B cell (primary cell): ENCODE results near the gene ANKRD50. TPM values are rescaled to one million over a fixed set of nuclear protein-coding genes. Genes with fewer than 3 reads are reported as not detected.

ENCODE experiments used
- ATAC-seq: fragments of 200-7000 bp; cut with Tn5 transposase; one replicate; pipeline ENCODE4 v1.10.0; 2021; ENCODE audit warnings: low read depth, mild to moderate bottlenecking, moderate number of reproducible peaks, moderate library complexity
- CTCF ChIA-PET: fragments of 350-600 bp; sonication (Branson Sonifier 250); formaldehyde crosslinking; loops from one replicate; lab custom pipeline; 2021; ENCODE audit warnings: antibody characterized with exemption, inconsistent platforms; lab: Charles Lee
- POLR2A ChIA-PET: fragments of 350-600 bp; sonication (Branson Sonifier 250); formaldehyde crosslinking; loops from one replicate; lab custom pipeline; 2021; ENCODE audit warnings: antibody characterized with exemption; lab: Charles Lee
- DNase-seq: peaks from one replicate; pipeline ENCODE4 v3.0.0; 2013
- H2AFZ ChIP-seq: 2 replicates; pipeline ENCODE4 v1.6.1; 2012; ENCODE audit warnings: mild to moderate bottlenecking, low read depth, low read length; ENCODE audit not compliant: insufficient read depth, poor library complexity, severe bottlenecking
- H3K27ac ChIP-seq, 2 donors: 1 replicate in 1 of 2; 2 replicates in 1 of 2; pipeline ENCODE4 v1.5.1; 2012 to 2013; ENCODE audit warnings: low read length in 2 of 2, mild to moderate bottlenecking in 2 of 2, moderate library complexity in 1 of 2
- H3K27me3 ChIP-seq, 4 experiments: fragments of 200-600 bp in 1 of 4; sonication (generic) in 1 of 4; replicated peaks in 1 of 4; 1 replicate in 2 of 4; 2 replicates in 2 of 4; pipeline versions ENCODE4 v1.6.1 to v1.7.0; 2013 to 2016; ENCODE audit warnings: low read length in 3 of 4, mild to moderate bottlenecking in 2 of 4, mixed read lengths in 1 of 4, moderate library complexity in 1 of 4; ENCODE audit not compliant: insufficient read depth in 4 of 4, control insufficient read depth in 3 of 4; ENCODE audit errors: control extremely low read depth in 1 of 4
- H3K36me3 ChIP-seq, 2 experiments: replicated peaks in 1 of 2; 1 replicate in 1 of 2; 2 replicates in 1 of 2; pipeline versions ENCODE4 v1.6.1 to v1.7.1; 2013; ENCODE audit warnings: low read length in 1 of 2; ENCODE audit not compliant: insufficient read depth in 2 of 2, control insufficient read depth in 1 of 2; ENCODE audit errors: control extremely low read depth in 1 of 2, extremely low read depth in 1 of 2
- H3K4me1 ChIP-seq, 2 donors: fragments of 200-600 bp in 1 of 2; sonication (generic) in 1 of 2; 1 replicate in 1 of 2; 2 replicates in 1 of 2; pipeline versions ENCODE4 v1.5.1 to v1.6.1; 2013 to 2017; ENCODE audit warnings: low read length in 2 of 2; ENCODE audit not compliant: control insufficient read depth in 2 of 2, insufficient read depth in 2 of 2
- H3K4me2 ChIP-seq: replicated peaks from 2 replicates; pipeline ENCODE3; 2012; ENCODE audit warnings: mild to moderate bottlenecking, low read depth, low read length; ENCODE audit not compliant: poor library complexity, severe bottlenecking
- H3K4me3 ChIP-seq, 5 experiments: fragments of 200-600 bp in 1 of 5; sonication (generic) in 1 of 5; 1 replicate in 3 of 5; 2 replicates in 2 of 5; pipeline versions ENCODE4 v1.5.1 to v1.7.0; 2011 to 2016; ENCODE audit warnings: low read length in 4 of 5, mild to moderate bottlenecking in 4 of 5, low read depth in 2 of 5, control low read depth in 1 of 5, moderate library complexity in 1 of 5; ENCODE audit not compliant: insufficient read depth in 1 of 5; ENCODE audit errors: control extremely low read depth in 1 of 5, extremely low read depth in 1 of 5
- H3K79me2 ChIP-seq: fragments of 200-600 bp; sonication (generic); one replicate; pipeline ENCODE4 v1.6.0; 2016; ENCODE audit warnings: low read length; ENCODE audit not compliant: control insufficient read depth, insufficient read depth
- H3K9ac ChIP-seq: fragments of 200-600 bp; sonication (generic); 2 replicates; pipeline ENCODE4 v1.6.1; 2017; ENCODE audit warnings: mild to moderate bottlenecking, low read length, moderate library complexity
- H3K9me3 ChIP-seq, 3 donors: one replicate each; pipeline versions ENCODE4 v1.6.1 to v1.7.1; 2013; ENCODE audit warnings: low read length in 2 of 3; ENCODE audit not compliant: control insufficient read depth in 2 of 3, insufficient read depth in 1 of 3; ENCODE audit errors: control extremely low read depth in 1 of 3
- H4K20me1 ChIP-seq: 2 replicates; pipeline ENCODE4 v1.6.0; 2012; ENCODE audit warnings: mild to moderate bottlenecking, low read length; ENCODE audit not compliant: insufficient read depth, control insufficient read depth, poor library complexity, severe bottlenecking
- H3K27ac Mint-ChIP-seq: one replicate; pipeline ENCODE4 v1.8.0; 2021; ENCODE audit warnings: mixed read lengths
- H3K27me3 Mint-ChIP-seq: one replicate; pipeline ENCODE4 v1.8.0; 2021; ENCODE audit warnings: mixed read lengths
- H3K4me1 Mint-ChIP-seq: one replicate; pipeline ENCODE4 v1.8.0; 2021; ENCODE audit warnings: mixed read lengths
- H3K4me3 Mint-ChIP-seq: one replicate; pipeline ENCODE4 v1.8.0; 2021; ENCODE audit warnings: mixed read lengths
- H3K9me3 Mint-ChIP-seq: one replicate; pipeline ENCODE4 v1.8.0; 2022; ENCODE audit warnings: mixed read lengths; ENCODE audit not compliant: insufficient read depth
- EZH2 ChIP-seq: IDR thresholded peaks from 2 replicates; pipeline ENCODE4 v1.6.1; 2012; ENCODE audit warnings: borderline replicate concordance, low read depth, mild to moderate bottlenecking, moderate library complexity, low read length; ENCODE audit not compliant: insufficient read depth, poor library complexity, severe bottlenecking
- WGBS: methylation state at CpG from one replicate; pipeline ENCODE4 v1.1.5; 2013; ENCODE audit warnings: missing lambda C conversion rate; ENCODE audit not compliant: insufficient coverage; 5-methylcytosine and 5-hydroxymethylcytosine counted together
- intact Hi-C: fragments of 100-400 bp; cut with micrococcal nuclease; formaldehyde crosslinking; loops from one replicate; pipeline ENCODE4 v1.10.0; 2022
- polyA plus RNA-seq: library from polyadenylated mRNA; depleted of rRNA; stranded (reverse); fragments of >200 nt; gene quantifications from 2 replicates; pipeline ENCODE4 v1.2.3, GENCODE V29; 2012
- total RNA-seq, 2 donors: library from RNA; stranded (reverse); fragments of 120-200 nt in 1 of 2; gene quantifications; 1 replicate in 1 of 2; 2 replicates in 1 of 2; pipeline versions ENCODE4 v1.2.3 to v1.2.4, GENCODE V29; 2013 to 2022
- TF ChIP-seq, protein P1 (sequence below): fragments of 200-600 bp; IDR thresholded peaks from one replicate; pipeline ENCODE4 v1.8.0; 2022; ENCODE audit warnings: antibody characterized with exemption, mild to moderate bottlenecking

ANKRD50 gene
- total and polyA plus RNA-seq, 2 donors (not counting 1 experiment from before 2014, with no cell fraction given): 0.18 to 0.47 TPM

DNA sequence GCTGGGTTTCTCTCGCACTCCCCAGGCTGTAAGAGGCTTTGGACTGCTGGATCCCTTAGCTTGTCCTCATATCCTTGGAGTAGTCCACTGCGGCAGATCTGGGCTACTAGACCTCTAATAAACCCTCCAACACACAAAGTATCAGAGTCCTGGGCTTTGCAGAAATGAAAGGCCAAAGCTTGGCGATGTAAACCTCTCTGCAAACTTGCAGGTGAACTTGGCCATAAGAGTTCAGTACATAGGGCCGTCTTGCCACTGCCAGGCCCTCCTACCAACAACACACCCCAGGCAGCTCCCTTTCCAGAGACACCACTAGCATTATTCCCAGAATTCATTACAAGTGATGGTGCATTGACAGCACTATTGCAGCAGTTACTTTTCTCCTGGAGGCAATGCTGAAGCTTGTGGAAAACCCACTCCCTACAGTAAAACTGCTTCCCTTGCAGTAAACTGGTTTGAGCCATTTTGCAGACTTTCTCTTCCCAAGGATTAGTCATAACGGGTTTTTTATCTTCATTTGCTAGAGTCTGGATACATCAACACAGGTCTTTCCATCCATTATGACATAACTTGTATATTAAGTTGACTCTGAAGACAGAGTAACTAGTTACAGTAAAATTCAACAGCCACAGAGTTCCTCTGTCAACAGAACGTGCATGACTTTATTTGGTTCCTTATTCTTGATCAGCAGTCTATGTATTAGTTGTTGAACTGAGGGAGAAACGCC, 2.4 kb downstream of the ANKRD50 start:
- intact Hi-C loops: no loop called here

More for the DNA sequence above, 2.4 kb downstream of the ANKRD50 start:
- ATAC-seq (no peak), DNase-seq (no peak)
- H3K27me3 Mint-ChIP-seq: peaks cover 19% of the 10 kb centered on the region
- Histone ChIP-seq H3K9ac (no peak overlapping the region), H3K4me1 (peaks cover 15 to 23% of the 10 kb centered on the region in 2 donors), H3K9me3 (no peaks in the 10 kb centered on the region), H2AFZ (no peak overlapping the region), H3K27ac (no peak overlapping the region), H3K79me2 (no peaks in the 10 kb centered on the region), H3K4me3 (no peak overlapping the region), H4K20me1 (no peaks in the 10 kb centered on the region), H3K27me3 (peaks cover 0 to 7% (median 0%) of the 10 kb centered on the region in 4 experiments), H3K4me2 (no peak overlapping the region), H3K36me3 (no peaks in the 10 kb centered on the region)
- ChIA-PET CTCF (no interaction called here), POLR2A (no interaction called here)
- 93% methylated on average over 4 of the region's 7 CpGs for WGBS
- no peak for TF ChIP-seq EZH2
- TF ChIP-seq, protein P1, sequence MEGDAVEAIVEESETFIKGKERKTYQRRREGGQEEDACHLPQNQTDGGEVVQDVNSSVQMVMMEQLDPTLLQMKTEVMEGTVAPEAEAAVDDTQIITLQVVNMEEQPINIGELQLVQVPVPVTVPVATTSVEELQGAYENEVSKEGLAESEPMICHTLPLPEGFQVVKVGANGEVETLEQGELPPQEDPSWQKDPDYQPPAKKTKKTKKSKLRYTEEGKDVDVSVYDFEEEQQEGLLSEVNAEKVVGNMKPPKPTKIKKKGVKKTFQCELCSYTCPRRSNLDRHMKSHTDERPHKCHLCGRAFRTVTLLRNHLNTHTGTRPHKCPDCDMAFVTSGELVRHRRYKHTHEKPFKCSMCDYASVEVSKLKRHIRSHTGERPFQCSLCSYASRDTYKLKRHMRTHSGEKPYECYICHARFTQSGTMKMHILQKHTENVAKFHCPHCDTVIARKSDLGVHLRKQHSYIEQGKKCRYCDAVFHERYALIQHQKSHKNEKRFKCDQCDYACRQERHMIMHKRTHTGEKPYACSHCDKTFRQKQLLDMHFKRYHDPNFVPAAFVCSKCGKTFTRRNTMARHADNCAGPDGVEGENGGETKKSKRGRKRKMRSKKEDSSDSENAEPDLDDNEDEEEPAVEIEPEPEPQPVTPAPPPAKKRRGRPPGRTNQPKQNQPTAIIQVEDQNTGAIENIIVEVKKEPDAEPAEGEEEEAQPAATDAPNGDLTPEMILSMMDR: no peak
- peaks cover 3% of the 10 kb centered on the region for H3K9me3 Mint-ChIP-seq
- H3K27ac Mint-ChIP-seq: no peak overlapping the region
- H3K4me1 Mint-ChIP-seq: peaks cover 7% of the 10 kb centered on the region
- no peak overlapping the region for H3K4me3 Mint-ChIP-seq
